DMS79 (cell line): ENCODE results near the gene SIVA1.

ENCODE experiments used
- DNase-seq: peaks from one replicate; lab custom pipeline; 2025; lab: John Stamatoyannopoulos, UW

Gene SIVA1

DNA sequence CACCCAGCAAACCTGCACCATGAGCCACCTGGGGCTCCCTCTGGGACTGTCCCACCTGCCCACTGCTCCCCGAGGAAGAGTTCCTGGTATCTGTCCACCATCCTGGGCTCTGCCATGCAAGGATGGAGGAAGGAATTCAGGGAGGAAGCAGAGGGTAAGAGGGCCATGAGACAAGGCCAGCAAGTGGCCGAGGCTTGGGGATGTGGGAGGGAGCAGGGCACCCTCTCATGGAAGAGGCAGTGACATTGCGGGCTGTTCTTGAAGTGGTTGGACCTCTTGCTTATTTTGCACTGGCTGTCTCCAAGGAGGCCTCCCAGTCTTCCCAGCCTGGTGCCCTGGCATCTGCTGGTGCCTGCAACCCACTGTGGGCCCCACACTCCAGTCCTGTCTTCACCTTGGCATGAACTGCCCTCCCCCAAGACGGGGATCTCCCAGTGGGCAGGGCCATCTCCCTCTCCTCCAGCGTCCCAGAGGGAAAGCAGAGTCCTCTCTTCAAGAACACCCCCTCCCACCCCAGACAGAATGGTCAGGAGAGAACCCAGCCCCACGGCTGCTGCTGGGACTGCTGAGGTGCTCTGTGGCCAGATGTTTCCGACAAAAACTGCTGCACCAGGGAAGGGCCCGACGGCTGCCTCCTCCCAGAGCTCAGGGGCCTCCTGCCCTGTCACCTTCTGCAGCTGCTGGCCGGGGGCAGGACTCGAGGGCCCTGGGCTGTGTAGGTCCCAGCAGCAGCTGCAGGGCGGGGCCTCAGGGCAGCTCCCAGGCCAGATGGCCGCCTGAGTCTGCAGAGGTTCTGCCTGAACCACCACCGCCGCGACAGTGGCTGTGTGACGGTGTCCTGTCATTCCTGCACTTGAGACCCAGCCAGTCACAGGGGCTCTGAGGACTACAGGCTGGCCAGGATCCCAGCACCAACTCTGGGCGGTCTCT is 44.4 kb downstream of the SIVA1 start:
- no peak for DNase-seq

DNA sequence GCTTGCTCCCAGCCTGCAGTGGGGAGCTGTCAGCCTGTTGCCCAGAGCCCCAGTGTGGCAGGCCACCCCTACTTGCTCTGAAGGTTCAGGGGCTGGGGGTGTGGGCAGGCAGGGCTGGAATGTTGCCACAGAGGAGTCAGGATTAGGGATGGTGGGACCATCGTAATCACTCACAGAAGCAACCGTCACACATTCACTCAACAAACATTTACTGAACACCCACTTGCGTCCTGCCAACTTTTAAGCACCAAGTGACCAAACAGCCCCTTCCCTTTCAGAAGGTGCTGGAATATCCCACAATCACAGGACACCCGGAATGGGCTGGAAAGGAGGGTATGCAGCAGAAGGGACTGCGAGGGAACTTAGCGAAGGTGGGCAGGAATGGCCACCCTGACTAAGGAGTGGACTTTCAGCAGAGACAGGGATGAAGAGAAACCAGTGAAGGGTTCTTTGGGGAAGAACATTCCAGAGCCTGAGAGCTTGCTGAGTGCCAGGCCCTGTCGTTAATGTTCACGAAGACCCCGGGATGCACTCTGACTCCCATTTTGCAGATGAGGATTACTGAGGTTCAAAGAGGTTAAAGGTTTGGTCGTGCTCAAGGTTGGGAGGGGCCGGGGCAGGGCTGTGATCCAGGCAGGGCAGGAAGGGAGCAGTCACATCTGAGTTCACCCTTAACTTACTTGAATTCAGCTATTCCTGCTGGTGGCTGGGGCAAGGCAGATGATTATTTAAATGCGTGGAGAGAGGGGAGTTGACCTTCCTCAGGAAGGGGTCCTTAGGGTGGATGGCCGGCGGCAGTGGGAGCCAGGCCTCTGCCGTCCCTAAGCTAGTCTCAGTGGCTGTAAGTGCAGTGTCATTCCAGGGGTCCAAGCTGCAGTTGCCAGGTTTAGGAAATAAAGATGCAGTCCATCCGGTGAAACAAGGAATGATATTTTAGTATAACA is 45.6 kb downstream of the SIVA1 start:
- DNase-seq: no peak

DNA sequence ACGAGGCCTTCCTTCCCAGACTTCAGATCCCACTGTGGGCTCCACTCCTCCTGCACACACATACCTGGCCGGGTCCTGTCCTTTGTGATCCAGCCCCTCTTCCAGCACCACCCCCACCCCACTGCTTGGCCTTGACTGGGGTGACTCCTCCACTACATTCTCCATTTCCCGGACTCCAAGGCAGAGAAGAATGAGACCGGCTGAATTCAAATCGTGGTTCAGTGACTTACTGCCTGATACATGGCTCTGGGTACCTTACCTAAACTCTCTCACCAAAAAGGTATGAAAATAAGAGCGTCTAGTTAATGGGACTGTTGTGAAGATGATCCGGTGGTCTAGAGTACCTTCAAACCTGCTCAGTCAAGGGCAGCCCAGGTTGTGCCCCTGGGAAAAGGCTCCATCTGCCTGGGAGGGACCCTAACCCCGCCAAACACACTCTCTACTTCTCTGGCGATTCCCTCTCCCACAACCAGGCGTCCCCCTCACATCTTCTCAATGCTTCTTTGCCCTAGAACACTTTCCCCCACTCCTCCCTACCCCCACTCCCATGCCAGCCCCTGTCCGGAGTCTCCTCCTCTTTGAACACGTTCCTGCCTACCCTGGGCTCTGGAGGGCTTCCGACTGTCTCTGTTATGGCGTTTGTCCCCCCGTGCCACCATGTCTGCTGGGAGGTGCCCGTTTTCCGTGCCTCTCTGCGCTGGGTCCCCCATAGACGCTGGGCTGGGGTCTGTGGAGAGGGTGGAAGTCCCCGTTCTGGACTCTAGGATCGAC is 46.5 kb downstream of the SIVA1 start:
- DNase-seq: no peak

DNA sequence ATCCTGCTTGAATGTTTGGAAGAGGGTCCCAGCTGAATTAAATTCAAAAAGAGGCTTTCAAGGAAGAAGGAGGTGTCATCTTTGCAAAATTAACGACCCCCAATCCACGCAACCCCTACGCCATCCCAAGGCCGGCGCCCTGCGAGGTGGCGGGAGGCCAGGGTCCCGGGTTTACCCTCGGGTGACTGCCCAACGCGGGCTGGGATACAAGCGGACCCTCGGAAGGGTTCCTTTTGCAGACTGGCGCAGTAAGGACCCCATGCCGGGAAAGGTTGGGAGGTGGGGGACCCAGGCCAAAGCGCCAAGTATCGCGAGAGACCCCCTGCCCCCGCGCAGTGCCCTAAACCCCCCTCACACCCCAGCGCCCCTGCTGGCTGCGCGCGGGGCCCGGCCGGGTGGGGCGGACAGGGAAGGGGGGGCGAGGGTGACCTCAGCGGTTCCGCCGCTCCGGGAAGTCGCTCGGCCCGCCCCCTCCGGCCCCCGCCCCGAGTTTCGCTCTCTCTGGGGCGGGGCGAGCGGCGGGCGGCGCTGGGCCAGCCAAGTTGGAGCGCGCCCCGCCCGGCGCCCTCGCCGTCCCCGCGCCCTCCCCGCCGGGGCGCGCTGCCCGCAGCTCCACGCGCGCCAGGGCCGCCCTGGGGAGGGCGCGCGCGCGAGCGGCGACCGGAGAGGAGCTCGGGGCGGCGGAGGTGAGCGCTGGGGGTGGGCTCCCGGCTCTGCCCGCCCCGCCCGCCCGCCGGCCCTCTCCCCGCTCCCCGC is 47.2 kb downstream of the SIVA1 start:
- DNase-seq: no peak

DNA sequence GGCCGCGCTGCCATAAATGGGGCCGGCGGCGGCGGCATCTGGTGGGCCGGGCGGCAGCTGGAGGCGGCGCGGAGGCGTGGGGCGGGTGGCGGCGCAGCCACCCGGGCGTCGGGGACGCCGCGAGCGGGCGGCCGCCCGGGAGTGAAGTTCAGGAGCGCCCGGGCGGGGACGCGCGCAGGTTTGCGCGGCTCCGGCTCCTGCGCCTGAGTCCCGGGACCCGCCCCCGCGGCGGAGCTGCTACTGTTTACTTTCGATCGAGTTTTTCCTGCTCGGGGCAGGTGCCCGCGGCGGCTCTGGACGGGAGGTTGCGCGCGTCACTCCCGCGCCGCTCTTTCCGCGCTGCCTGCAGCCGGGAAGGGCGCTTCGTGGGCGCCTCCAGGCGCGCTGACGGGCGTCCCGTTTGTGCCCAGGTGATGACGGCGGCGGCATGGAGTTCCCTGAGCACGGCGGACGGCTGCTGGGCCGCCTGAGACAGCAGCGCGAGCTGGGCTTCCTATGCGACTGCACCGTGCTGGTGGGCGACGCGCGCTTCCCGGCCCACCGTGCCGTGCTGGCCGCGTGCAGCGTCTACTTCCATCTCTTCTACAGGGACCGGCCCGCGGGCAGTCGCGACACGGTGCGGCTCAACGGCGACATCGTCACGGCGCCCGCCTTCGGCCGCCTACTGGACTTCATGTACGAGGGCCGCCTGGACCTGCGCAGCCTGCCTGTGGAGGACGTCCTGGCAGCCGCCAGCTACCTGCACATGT is 48.0 kb downstream of the SIVA1 start, which contains the start of gene ZBTB42:
Gene ZBTB42, plus strand, starts transcription at position 331 of the 749 bp plus-strand sequence. Its CDS starts 97 bp downstream, at position 428.
- DNase-seq: peak; percentile 26

DNA sequence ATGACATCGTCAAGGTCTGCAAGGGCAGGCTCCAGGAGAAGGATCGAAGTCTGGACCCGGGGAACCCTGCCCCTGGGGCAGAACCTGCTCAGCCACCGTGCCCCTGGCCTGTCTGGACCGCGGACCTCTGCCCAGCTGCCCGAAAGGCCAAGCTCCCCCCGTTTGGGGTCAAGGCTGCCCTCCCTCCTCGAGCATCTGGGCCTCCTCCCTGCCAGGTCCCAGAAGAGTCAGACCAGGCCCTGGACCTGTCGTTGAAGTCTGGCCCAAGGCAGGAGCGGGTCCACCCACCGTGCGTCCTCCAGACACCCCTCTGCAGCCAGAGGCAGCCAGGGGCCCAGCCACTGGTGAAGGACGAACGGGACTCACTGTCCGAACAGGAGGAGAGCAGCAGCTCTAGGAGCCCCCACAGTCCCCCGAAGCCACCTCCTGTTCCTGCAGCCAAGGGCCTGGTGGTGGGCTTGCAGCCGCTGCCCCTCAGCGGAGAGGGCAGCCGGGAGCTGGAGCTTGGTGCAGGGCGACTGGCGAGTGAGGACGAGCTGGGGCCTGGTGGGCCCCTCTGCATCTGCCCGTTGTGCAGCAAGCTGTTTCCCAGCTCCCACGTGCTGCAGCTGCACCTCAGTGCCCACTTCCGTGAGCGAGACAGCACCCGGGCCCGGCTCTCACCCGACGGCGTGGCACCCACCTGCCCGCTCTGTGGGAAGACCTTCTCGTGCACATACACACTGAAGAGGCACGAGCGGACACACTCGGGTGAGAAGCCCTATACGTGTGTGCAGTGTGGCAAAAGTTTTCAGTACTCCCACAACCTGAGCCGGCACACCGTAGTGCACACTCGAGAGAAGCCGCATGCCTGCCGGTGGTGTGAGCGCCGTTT is 48.8 kb downstream of the SIVA1 start:
- no peak for DNase-seq

DNA sequence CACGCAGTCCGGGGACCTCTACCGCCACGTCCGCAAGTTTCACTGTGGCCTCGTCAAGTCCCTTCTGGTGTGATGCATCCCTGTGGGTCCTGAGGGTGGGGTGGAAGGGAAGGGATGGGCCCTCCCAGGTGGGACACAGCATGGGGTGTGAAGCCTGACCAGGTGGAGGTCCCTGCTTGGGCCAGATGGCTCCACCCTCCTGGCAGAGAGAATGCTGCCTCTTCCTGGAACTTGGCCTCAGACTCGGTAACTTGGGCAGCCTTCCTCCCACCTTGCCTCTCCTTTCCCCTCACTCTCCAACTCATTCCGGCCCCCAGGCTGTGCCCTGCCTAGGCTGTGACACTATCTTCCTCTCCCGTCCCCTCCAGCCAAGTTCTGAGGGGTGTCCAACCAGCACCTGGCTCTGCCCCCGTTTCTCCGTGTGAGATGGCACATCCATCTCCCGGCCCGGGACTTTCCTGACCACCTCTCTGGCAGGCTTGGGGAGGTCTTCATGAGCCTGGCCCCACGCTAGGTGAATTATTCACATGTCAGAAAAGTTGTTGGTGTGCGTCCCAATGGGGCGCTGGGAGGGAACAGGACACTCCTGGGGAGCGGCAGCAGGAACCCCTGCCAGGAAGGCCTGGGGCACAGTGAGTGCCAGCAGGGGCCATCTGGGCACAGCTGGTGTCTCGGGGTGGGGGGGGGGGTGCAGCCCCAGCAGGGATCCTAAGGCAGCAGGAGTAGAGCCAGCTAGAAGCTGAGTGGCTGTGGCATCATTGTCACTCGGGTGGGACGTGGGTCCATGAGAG is 49.6 kb downstream of the SIVA1 start:
- no peak for DNase-seq

DNA sequence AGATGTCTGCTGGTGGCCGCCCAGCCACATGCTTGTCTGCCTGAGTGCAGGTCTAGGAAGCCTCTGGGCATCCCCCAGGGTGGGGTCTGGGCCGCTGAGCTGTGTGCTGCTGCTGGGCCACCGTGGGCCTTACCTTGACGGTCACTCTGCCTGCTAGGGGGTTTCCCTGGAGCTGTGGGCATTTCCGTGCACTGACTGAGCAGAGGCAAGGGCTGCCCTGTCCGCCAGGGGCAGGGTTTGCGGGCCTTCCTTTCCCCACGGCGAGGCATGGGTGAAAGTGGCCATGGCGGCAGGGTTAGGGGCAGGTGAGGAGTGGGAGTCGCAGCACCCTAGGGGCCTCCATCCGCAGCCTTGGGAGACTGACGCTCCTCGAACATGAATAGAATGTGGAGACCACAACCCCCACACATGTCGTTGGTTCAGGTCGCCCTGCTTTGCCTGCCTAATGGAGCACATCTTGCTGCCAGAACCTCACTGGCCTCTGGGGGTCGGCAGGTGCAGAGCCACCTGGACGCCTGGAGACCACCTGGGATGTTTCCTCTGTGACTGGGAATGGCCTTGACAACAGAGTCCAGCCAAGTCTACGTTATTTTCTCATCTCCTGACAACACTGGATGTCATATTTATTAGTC is 50.4 kb downstream of the SIVA1 start:
- no peak for DNase-seq

DNA sequence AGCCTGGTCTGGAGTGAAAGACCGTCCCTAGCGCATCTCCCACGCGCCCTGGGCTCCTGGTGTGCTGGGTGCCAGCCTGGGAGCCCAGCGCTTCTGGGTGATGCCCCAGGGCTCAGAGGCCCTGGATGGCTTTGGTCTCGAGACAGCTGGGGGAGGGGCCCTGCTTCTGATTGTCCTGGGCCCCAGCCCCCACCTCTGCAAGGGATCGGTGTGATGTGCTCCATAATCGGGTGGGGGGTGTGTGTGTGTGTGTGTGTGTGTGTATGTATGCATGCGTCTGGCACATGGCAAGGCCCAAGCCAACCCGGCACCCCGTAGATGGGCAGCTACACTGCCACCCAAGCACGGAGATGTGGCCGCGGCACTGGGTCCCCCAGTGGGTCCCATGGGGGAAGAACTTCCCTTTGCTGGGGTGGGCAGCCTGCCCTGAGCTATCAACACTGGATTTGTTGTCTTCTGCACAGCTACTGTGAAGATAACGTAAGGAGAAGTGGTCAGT is 51.0 kb downstream of the SIVA1 start:
- no peak for DNase-seq

DNA sequence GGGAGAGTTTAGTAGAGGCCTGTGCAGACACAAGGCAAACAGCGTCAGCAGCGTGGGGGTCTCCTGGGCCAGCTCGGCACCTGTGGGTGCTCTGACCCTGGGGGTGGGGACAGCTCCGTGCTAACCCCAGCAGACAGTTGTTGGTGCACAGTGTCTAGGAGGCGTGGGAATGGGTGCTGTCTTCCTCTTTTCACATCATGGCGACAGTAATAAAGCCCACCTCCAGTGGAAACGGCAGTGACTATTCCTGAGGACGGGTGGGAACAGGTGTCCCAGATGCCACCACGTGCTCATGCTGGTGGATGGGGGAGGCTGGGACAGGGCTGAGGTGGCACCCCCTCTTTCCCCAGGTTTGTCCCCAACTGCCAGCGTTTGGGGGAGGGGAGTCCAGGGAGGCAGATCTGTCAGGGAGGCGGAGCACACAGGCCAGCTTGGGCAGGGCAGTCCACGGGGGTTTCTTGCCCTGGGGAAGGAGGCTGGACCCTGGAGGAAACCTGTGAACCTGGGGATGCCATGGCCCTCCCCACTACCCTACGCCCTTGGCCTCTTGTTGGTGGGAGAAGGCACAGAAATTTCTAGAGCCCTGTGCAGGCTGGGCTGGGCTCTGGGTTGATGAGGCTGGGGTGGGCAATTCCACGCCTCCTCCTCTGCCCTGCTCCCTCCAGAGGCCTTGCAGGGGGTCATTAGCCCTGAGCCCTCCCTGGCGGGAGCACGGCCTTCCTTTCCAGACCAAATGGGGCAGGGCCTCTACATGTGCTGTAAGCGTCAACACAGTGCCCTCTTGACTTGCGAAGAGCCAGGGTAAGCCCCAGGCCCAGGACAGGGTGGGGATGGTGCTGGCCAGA is 51.8 kb downstream of the SIVA1 start:
- no peak for DNase-seq

DNA sequence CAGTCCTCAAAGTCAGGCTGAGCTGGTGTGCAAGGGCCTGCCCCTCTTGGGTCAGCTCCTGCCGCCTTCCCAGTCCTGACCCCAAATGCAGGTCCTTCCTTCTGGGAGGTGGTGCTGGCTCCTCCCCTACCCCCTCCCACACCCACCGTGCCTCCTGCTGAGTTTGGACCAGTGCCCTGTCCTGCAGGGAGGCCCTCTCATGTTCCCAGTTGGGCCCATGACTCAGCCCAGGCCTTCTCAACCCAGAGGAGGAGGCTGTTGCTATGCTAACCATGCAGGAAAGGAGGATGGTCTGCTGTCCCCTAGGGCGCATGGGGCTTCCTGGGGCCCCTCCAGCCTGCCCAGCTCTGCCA is 52.4 kb downstream of the SIVA1 start:
- no peak for DNase-seq

DNA sequence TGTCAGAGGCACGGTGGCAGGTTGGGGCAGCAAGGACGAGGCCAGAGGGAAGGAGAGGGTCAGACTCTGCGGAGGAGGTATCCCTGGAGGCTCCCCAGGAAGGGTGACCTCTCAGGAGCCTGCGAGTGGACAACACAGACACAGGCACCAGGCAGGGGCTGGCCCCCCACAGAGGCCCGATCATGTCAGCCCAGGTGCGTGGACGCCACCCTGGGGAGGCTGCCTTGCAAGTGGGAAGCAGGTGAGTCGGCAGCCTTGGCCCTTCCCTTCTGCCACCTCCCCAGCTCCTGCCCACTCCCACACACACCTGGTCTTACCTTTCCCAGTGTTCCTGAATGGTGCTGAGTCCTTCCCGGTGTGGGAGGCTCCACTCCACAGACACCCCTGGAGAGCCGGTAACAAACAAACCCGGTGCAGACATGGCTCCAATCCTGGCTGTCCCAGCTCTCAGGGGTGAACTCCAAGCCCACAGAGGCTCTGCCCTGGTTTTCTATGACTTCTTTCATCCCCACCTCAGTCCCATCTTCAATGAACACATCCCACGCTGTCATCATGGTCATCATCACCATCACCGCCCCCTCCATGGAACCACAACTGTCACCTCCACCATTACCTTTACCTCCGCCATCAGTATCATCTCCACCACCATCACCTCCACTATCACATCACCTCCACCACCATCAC is 53.1 kb downstream of the SIVA1 start:
- no peak for DNase-seq

DNA sequence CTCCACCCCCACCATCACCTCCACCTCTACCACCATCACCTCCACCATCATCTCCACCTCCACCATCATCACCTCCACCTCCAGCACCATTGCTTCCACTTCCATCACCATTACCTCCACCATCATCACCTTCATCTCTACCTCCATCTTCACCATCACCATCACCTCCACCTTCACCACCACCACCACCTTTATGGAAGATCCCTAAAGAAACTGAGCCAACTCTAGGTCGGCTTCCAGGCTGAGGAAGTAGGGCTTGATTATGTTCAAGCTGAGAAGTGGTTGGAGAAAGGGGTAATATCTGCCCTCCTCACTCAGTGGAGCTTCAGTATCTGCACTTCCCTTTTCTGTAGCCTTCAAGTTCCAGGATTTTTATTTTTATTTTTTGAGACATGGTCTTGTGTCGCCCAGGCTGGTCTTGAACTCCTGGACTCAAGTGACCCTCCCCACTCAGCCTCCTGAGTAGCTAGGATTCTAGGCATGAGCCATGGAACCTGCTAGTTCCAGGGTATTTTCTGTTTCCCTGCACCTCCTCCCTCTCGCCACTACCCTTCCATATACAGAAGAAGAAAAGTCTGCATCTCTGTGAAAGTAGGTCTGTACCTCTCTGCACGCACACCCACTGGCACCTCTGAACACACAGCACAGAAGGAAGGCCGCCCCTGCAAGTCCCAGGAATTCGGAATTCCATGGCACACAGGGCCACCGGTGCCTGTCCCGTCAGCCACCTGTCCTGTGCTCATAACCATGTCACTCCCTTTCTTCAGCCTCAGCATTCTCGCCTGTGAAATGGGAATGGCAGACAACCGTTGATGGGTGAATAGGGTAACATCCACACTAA is 53.9 kb downstream of the SIVA1 start:
- DNase-seq: no peak

DNA sequence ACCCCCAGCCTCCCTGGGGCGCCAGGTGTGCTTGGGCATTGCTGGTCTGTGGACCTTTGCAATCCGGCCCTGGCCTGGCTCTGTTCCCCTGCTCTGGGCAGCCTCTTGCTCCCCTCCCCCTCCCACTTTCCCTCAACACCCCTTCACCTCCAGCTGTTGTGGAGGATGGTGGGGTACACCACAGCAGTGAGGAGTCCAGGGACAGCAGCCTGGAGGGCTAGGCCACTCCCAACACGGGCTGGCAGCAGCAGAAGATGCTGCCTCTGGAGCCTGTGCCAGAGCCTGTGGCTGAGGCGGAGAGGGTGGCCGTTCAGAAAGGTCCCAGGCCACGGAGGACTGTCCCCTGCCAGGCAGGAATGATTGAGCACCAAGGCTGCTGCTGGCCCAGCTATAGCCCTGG is 55.5 kb downstream of the SIVA1 start:
- no peak for DNase-seq
